Aorta (tissue), 5 donors: Measurements from ENCODE around the gene MAML3. TPM values are rescaled to one million over a fixed set of nuclear protein-coding genes. Genes with fewer than 3 reads are reported as not detected.

Source experiments
- ATAC-seq: fragments of 200-7000 bp; cut with Tn5 transposase; one replicate; pipeline ENCODE4 v1.9.1; 2022; ENCODE audit warnings: moderate library complexity; ENCODE audit not compliant: low FRiP score
- DNase-seq, 2 donors: peaks; one replicate each; pipeline ENCODE4 v3.0.0-alpha.2; 2020
- H3K27ac ChIP-seq, 2 donors: one replicate each; pipeline ENCODE4 v1.5.1; 2013; ENCODE audit warnings: low read length in 2 of 2, mild to moderate bottlenecking in 2 of 2, moderate library complexity in 2 of 2, control low read depth in 1 of 2, inconsistent platforms in 1 of 2, low read depth in 1 of 2
- H3K27me3 ChIP-seq, 2 donors: one replicate each; pipeline ENCODE4 v1.6.1; 2013; ENCODE audit warnings: control low read depth in 1 of 2, low read length in 1 of 2, mild to moderate bottlenecking in 1 of 2, moderate library complexity in 1 of 2; ENCODE audit not compliant: insufficient read depth in 2 of 2, control insufficient read depth in 1 of 2
- H3K36me3 ChIP-seq, 2 donors: one replicate each; pipeline ENCODE4 v1.6.1; 2013; ENCODE audit warnings: control low read depth in 1 of 2, low read length in 1 of 2, mild to moderate bottlenecking in 1 of 2; ENCODE audit not compliant: insufficient read depth in 2 of 2, control insufficient read depth in 1 of 2
- H3K4me1 ChIP-seq, 2 donors: one replicate each; pipeline ENCODE4 v1.6.1; 2013; ENCODE audit warnings: low read length in 2 of 2, control low read depth in 1 of 2, mild to moderate bottlenecking in 1 of 2, moderate library complexity in 1 of 2; ENCODE audit not compliant: insufficient read depth in 2 of 2, control insufficient read depth in 1 of 2
- H3K4me3 ChIP-seq, 2 donors: one replicate each; pipeline ENCODE4 v1.5.1; 2013; ENCODE audit warnings: low read length in 2 of 2, control low read depth in 1 of 2, mild to moderate bottlenecking in 1 of 2
- H3K9me3 ChIP-seq: one replicate; pipeline ENCODE4 v1.6.1; 2013; ENCODE audit warnings: mild to moderate bottlenecking, low read length; ENCODE audit not compliant: control insufficient read depth
- WGBS, 2 donors: extraction: QIAGEN DNeasy Blood & Tissue Kit; methylation state at CpG; one replicate each; pipeline ENCODE4 v1.1.7; 2013; 5-methylcytosine and 5-hydroxymethylcytosine counted together
- intact Hi-C, 2 donors: fragments of 100-400 bp; cut with DNase I; formaldehyde crosslinking; loops; one replicate each; pipeline versions ENCODE4 v1.14.2 to v1.15.0; 2022
- polyA plus RNA-seq, 2 donors: library from polyadenylated mRNA; stranded (reverse); fragments of 200-250 nt; gene quantifications; one replicate each; pipeline ENCODE4 v1.2.3, GENCODE V29; 2013
- total RNA-seq, 2 donors: library from RNA; stranded (reverse); fragmentation: NEBNext Ultra II Directional; extraction: Animal tissue kit (Norgen Biotek cat#: 25700); gene quantifications; one replicate each; pipeline ENCODE4 v1.2.1, GENCODE V29; 2021
- donor health status: healthy with polysubstance abuse.
- donor health status: Bipolar disorder and iron deficiency.
- donor health status: DM: no; HTN: no; CAD: no.
- donor health status: DM: no; HTN: no; CAD: no.
- donor health status: DM: yes; HTN: yes; CAD: no.

MAML3 gene
- total and polyA plus RNA-seq, 4 donors = 0.79 to 10.5 (median 4.9) TPM

DNA sequence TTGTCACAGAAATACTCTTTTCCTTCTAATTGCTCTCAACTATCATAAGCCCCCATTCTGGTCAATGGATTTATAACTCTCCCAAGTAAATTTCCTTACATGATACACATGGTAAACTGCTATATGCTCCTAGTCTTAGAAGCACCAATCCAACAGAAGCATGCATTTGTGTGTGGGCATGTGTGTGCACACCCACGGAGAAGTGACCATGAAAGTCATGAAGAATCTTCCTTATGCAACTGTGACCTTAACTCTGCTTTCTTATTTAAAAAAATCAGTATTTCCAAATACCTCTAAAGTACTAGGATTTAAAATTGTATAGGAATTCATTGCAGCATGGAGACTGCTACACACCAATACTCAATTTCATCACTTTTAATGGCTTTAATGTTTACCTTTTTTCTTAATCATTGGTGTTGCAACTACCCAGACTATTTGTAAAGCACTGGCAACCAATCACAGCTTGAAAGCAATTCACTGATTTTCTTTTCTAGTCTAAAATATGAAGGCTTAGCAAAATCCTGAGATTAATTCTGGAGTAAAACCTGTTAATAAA lies 47.6 kb downstream of the MAML3 start:
- Histone ChIP-seq H3K9me3 (no peaks in the 10 kb centered on the region), H3K4me3 (no peak overlapping the region), H3K36me3 (no peaks in the 10 kb centered on the region), H3K27ac (no peak overlapping the region), H3K27me3 (no peaks in the 10 kb centered on the region), H3K4me1 (no peaks in the 10 kb centered on the region)
- intact Hi-C loops = no loop called here
- no peak for ATAC-seq
- 88 to 89% methylated on average over 1 of the region's 1 CpG for WGBS, 2 donors
- DNase-seq = no peak

DNA sequence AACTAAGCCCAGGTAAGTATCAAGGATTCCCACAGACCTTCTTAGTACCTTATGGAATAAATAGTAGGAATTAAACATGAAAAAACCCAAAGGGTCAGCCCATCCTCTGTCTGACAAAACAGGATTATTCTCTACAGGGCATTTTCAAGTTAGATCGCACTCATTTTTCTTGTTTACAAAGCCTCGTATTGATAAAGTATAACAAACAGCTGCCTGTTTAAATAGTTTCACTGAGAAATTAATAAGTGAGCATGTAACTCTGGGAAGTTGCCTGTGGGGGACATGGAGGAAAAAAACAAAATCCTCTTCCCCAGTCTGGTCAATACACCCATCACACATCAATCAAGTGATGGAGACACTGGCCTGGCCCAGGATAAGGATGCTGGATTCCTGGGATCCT lies 48.5 kb downstream of the MAML3 start:
- no peak overlapping the region for H3K27ac ChIP-seq
- ATAC-seq (no peak), DNase-seq (no peak)
- no peaks in the 10 kb centered on the region for H3K27me3 ChIP-seq
- WGBS, 2 donors = 94 to 97% methylated on average over 2 of the region's 2 CpGs
- no peaks in the 10 kb centered on the region for H3K9me3 ChIP-seq
- no peaks in the 10 kb centered on the region for H3K36me3 ChIP-seq
- no peak overlapping the region for H3K4me3 ChIP-seq
- intact Hi-C loops = no loop called here
- H3K4me1 ChIP-seq = no peaks in the 10 kb centered on the region

DNA sequence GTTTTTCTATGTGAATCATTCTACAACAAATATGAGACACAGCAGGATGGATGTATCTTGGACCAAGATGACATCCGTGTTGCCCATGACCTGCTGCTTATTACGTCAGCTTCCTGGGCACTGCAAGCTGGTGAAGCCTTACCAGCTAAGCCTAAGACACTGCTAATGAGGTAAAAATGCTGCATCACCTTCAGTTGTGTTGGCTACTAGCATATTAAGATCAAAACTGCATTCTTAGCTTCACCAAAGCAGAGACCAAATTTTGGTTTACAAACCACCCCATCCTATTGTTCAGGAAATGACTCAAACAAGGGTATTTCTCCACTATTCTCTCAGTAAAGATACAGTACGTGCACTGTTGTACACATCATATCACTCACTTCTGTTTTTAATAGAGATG lies 50.3 kb downstream of the MAML3 start:
- ATAC-seq (no peak), DNase-seq (no peak)
- H3K36me3 ChIP-seq = no peaks in the 10 kb centered on the region
- 80 to 85% methylated on average over 3 of the region's 3 CpGs for WGBS, 2 donors
- intact Hi-C loops = no loop called here
- no peaks in the 10 kb centered on the region for H3K27me3 ChIP-seq
- H3K4me1 ChIP-seq = no peaks in the 10 kb centered on the region
- H3K9me3 ChIP-seq = no peaks in the 10 kb centered on the region
- no peak overlapping the region for H3K4me3 ChIP-seq
- H3K27ac ChIP-seq = no peak overlapping the region

DNA sequence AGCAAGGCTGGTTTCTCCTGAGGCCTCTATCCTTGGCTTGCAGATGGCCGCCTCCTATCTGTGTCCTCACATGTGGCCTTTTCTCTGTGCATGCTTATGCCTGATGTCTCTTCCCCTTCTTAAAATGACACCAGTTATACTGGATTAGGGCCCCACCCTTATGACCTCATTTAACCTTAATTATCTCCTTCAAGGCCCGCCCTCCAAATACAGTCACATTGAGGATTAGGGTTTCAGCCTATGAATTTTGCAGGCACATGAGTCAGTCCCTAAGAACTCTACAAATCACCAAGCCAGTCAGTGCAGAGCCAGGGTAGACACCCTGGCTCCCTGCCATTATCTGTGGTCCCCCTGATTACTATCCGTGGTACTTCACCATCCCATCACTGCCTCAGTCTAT lies 51.6 kb downstream of the MAML3 start:
- Histone ChIP-seq H3K36me3 (no peaks in the 10 kb centered on the region), H3K4me3 (no peak overlapping the region), H3K27ac (no peak overlapping the region), H3K27me3 (no peaks in the 10 kb centered on the region), H3K4me1 (no peaks in the 10 kb centered on the region), H3K9me3 (no peaks in the 10 kb centered on the region)
- WGBS, 2 donors = 90 to 97% methylated on average over 3 of the region's 3 CpGs
- no peak for DNase-seq
- ATAC-seq = no peak
- intact Hi-C loops = no loop called here

DNA sequence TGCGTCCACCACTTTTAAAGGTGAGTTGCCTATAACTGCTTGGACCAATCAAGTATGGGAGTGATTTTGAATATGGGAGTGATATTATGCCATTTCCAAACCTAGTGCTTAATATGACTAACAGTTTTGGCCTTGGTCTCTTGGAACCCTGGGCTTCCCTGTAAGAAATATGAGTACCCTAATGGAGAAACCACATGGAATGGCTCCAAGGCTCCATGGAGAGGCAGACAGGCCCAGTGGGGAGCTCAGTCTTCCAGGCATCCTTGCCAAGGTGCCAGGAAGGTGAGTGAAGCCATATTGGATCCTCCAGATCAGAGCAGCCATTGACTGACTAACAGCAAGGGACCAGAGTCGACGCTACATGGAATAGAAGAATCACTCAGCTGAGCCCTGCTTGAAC lies 53.2 kb downstream of the MAML3 start:
- intact Hi-C loops = no loop called here
- H3K9me3 ChIP-seq = no peaks in the 10 kb centered on the region
- no peaks in the 10 kb centered on the region for H3K36me3 ChIP-seq
- H3K4me3 ChIP-seq = no peak overlapping the region
- no peaks in the 10 kb centered on the region for H3K27me3 ChIP-seq
- H3K4me1 ChIP-seq = peaks cover 2 to 8% of the 10 kb centered on the region in 2 donors
- ATAC-seq (no peak), DNase-seq (no peak)
- no peak overlapping the region for H3K27ac ChIP-seq
- WGBS, 2 donors = 97 to 100% methylated on average over 3 of the region's 3 CpGs

DNA sequence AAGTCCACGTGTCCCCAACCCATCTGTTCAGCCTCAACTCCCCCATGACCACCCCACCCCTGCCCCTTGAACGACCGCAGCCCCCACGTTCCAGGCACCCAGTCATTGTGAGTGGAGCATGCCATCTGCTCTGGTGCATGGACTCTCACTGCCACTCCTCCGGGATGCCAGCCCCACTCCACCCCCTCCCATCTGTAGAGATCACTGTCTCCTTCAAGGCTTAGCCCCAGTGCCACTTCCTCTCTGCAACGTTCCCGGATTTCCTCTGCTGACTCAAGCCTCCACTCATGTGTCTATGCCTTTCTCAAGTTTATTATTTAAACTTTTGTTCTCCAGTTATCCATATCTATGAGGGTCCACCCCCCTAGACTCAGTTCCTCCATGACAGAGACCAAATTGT lies 54.0 kb downstream of the MAML3 start:
- peak; percentile 40 for ATAC-seq
- no peak overlapping the region for H3K4me3 ChIP-seq
- intact Hi-C loops = loop anchor here in 1 of 2 donors (5.0 kb wide), 1 partner anchor 52 kb away; the partner anchor contains the start of gene MAML3
- H3K4me1 ChIP-seq = peaks cover 2 to 11% of the 10 kb centered on the region in 2 donors
- no peaks in the 10 kb centered on the region for H3K36me3 ChIP-seq
- no peaks in the 10 kb centered on the region for H3K9me3 ChIP-seq
- WGBS, 2 donors = 68 to 76% methylated on average over 7 of the region's 7 CpGs
- H3K27me3 ChIP-seq = no peaks in the 10 kb centered on the region
- no peak overlapping the region for H3K27ac ChIP-seq
- peak in 1 of 2 donors; percentile 68 for DNase-seq

DNA sequence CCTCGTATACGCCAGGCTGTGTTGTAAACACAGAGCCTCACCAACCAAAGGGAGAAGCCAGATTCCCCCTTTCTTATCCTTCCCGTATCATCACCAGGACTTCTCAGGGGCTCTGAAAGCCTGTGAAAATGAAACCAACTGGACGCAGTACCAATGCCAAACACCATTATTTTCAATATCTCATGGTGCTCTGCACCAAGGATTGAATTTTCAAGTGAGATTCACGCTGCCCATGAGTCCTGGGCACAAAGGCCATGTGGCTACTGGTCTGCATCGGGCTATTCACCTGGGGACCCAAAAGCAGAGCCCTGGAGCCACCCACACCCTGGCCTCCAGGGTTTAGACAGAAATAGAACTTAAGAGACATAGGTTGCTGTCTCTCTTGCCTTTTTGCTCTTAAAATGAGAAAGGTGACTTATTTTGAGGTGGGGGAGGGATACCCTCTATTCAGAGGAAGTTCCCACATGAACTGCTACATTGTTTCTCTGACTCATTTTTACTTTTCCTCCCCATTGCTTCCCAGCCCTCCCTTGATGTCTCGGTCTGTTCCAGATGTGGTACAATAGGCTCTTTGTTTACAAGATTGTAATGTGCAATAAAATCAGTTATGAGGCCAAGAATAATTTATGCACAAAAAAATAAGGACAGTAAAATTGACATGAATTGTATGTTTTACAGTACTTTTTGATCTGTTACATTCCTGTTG lies 55.4 kb downstream of the MAML3 start:
- no peak for DNase-seq
- intact Hi-C loops = loop anchor here in 1 of 2 donors (5.0 kb wide), 1 partner anchor 54 kb away; the partner anchor contains the start of gene MAML3
- H3K36me3 ChIP-seq = no peaks in the 10 kb centered on the region
- no peak overlapping the region for H3K27ac ChIP-seq
- no peak for ATAC-seq
- peaks cover 5 to 11% of the 10 kb centered on the region in 2 donors for H3K4me1 ChIP-seq
- WGBS, 2 donors = 76 to 81% methylated on average over 7 of the region's 7 CpGs
- H3K9me3 ChIP-seq = no peaks in the 10 kb centered on the region
- no peak overlapping the region for H3K4me3 ChIP-seq
- no peaks in the 10 kb centered on the region for H3K27me3 ChIP-seq

DNA sequence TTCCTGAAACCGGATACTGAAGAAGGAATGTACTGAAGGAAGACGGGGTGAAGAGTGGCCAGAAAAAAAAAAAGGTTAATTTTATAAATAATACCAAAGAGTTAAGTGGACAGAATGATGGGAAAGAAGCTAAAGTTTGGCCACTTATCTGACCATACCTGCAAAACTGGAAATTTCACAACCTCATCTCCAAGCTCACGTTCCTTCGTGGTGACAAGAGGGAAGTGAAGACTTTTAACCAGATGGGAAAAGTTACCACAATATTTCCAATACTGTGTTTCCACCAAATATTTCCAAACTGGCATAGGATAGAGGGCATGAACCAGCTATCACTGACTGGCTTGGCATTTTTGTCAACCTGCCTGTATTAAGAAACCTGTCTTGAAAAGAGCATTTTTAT lies 56.4 kb downstream of the MAML3 start:
- Histone ChIP-seq H3K27ac (no peak overlapping the region), H3K4me3 (no peak overlapping the region), H3K27me3 (no peaks in the 10 kb centered on the region), H3K4me1 (peaks cover 6 to 11% of the 10 kb centered on the region in 2 donors), H3K36me3 (no peaks in the 10 kb centered on the region), H3K9me3 (no peaks in the 10 kb centered on the region)
- DNase-seq (no peak), ATAC-seq (no peak)
- intact Hi-C loops = loop anchor here (2.0 to 5.0 kb wide), 2 partner anchors 53 to 55 kb away; partner anchors contain the start of gene MAML3 (in 1 of the 2)
- WGBS, 2 donors = 73 to 80% methylated on average over 4 of the region's 4 CpGs

DNA sequence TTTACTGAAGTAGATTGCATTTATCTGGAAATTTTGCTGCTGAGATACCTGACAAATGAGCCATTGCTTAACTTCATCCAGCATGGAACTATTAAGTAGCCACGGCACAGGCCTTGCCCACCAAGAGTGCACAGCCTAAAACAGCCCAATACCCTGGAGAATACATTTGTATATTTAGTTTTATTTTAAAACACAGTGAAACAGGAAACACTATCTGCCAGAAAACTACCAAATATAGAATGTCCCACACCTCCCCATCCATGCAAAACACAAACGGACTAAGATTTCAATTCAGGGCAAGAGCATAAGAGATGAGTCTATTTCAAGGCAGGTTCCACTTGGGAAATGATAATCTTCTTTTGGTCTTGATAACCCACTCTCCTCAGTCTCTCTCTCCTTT lies 57.1 kb downstream of the MAML3 start:
- Histone ChIP-seq H3K4me1 (peaks cover 6 to 11% of the 10 kb centered on the region in 2 donors), H3K9me3 (no peaks in the 10 kb centered on the region), H3K27ac (peak overlapping the region in 1 of 2 donors; percentile 34), H3K27me3 (no peaks in the 10 kb centered on the region), H3K4me3 (no peak overlapping the region), H3K36me3 (no peaks in the 10 kb centered on the region)
- ATAC-seq = peak; percentile 23
- no peak for DNase-seq
- 0 to 2% methylated on average over 2 of the region's 2 CpGs for WGBS, 2 donors
- intact Hi-C loops = loop anchor here (2.0 to 5.0 kb wide), 2 partner anchors 54 to 55 kb away; partner anchors contain the start of gene MAML3 (in 1 of the 2)
